ENCODE measurements around the gene PCDHGB4. TPM values are rescaled to one million over a fixed set of nuclear protein-coding genes. Genes with fewer than 3 reads are reported as not detected.

PCDHGB4 gene
- total RNA-seq, 4 donors from 2014 or later, result 3.8 to 5.5 (median 4.6) TPM

- no peak overlapping the region for H3K4me3 ChIP-seq
- H3K4me1 ChIP-seq, result no peaks in the 10 kb centered on the region
- no peak for DNase-seq (ENCODE audit: extremely low spot score)
- H3K27me3 ChIP-seq, result peaks cover 0 to 14% (median 0%) of the 10 kb centered on the region in 4 donors
- H3K36me3 ChIP-seq, result no peaks in the 10 kb centered on the region
- TF ChIP-seq POLR2A (IDR thresholded peaks at IDR 0.05; ENCODE audit: low read depth) (no peak), EP300 (IDR thresholded peaks at IDR 0.05) (no peak), POLR2AphosphoS5 (IDR thresholded peaks at IDR 0.05) (no peak), CTCF (IDR thresholded peaks at IDR 0.05) (no peak)
- H3K9me3 ChIP-seq, result peaks cover 10 to 98% (median 95%) of the 10 kb centered on the region in 4 donors
- WGBS, result 61% methylated on average over 4 of the region's 19 CpGs
- no peak overlapping the region for H3K27ac ChIP-seq (replicated peaks in 1 of 4)
- intact Hi-C loops (cut with DNase I), result loop anchor here (10.0 kb wide), 1 partner anchor 208 kb away; no protein-coding TSS in a partner anchor
Observed at GRCh38 chr5:141356950-141357349, 30.5 kb upstream of the PCDHGB4 start.

- Histone ChIP-seq H3K36me3 (no peaks in the 10 kb centered on the region), H3K27ac (replicated peaks in 1 of 4) (no peak within 1 kb of the TSS), H3K4me3 (peak within 1 kb of the TSS; percentile 23 to 41 (median 24)), H3K9me3 (peaks cover 10 to 100% (median 98%) of the 10 kb centered on the region in 4 donors), H3K27me3 (peaks cover 0 to 27% (median 0%) of the 10 kb centered on the region in 4 donors), H3K4me1 (no peaks in the 10 kb centered on the region)
- DNase-seq (ENCODE audit: extremely low spot score), result no peak
- intact Hi-C loops (cut with DNase I), result loop anchor here (10.0 kb wide), 1 partner anchor 205 kb away; no protein-coding TSS in a partner anchor
- TF ChIP-seq CTCF (IDR thresholded peaks at IDR 0.05), result peak in 2 of 3 experiments; percentile 14 to 25
- no peak for TF ChIP-seq POLR2AphosphoS5 (IDR thresholded peaks at IDR 0.05)
- 22% methylated on average over 23 of the region's 24 CpGs for WGBS
Observed at GRCh38 chr5:141359790-141360426, 27.6 kb upstream of the PCDHGB4 start, which contains the start of gene PCDHGB2. Gene PCDHGB2 (plus strand): TSS chr5:141359994. CDS start chr5:141360136, 142 bp downstream.

- TF ChIP-seq POLR2AphosphoS5 (IDR thresholded peaks at IDR 0.05), result no peak
- no peaks in the 10 kb centered on the region for H3K4me1 ChIP-seq
- intact Hi-C loops (cut with DNase I), result no loop called here
- no peak overlapping the region for H3K27ac ChIP-seq (replicated peaks in 1 of 4)
- no peaks in the 10 kb centered on the region for H3K36me3 ChIP-seq
- peaks cover 14 to 100% (median 98%) of the 10 kb centered on the region in 4 donors for H3K9me3 ChIP-seq
- H3K27me3 ChIP-seq, result peaks cover 0 to 35% (median 0%) of the 10 kb centered on the region in 4 donors
- WGBS, result 47% methylated on average over 13 of the region's 15 CpGs
- H3K4me3 ChIP-seq, result no peak overlapping the region
- no peak for DNase-seq (ENCODE audit: extremely low spot score)
Observed at GRCh38 chr5:141360685-141361084, 26.8 kb upstream of the PCDHGB4 start.

- intact Hi-C loops (cut with DNase I), result no loop called here
- H3K4me3 ChIP-seq, result no peak overlapping the region
- no peaks in the 10 kb centered on the region for H3K36me3 ChIP-seq
- no peak for TF ChIP-seq CTCF (IDR thresholded peaks at IDR 0.05)
- TF ChIP-seq EP300 (IDR thresholded peaks at IDR 0.05), result no peak
- TF ChIP-seq POLR2AphosphoS5 (IDR thresholded peaks at IDR 0.05), result no peak
- TF ChIP-seq POLR2A (IDR thresholded peaks at IDR 0.05; ENCODE audit: low read depth), result no peak
- H3K9me3 ChIP-seq, result peaks cover 5 to 100% (median 98%) of the 10 kb centered on the region in 4 donors
- no peak for DNase-seq (ENCODE audit: extremely low spot score)
- no peak overlapping the region for H3K27ac ChIP-seq (replicated peaks in 1 of 4)
- peaks cover 0 to 43% (median 0%) of the 10 kb centered on the region in 4 donors for H3K27me3 ChIP-seq
- H3K4me1 ChIP-seq, result no peaks in the 10 kb centered on the region
Observed at GRCh38 chr5:141362719-141363118, 24.8 kb upstream of the PCDHGB4 start.

GRCh38 chr5:141363952-141364660 lies 23.4 kb upstream of the PCDHGB4 start, which contains the start of gene PCDHGA5:
Gene PCDHGA5 (plus strand): TSS chr5:141364162. CDS start chr5:141364331, 169 bp downstream.
- H3K4me3 ChIP-seq, result peak within 1 kb of the TSS; percentile 14 to 31 (median 28)
- H3K27ac ChIP-seq (replicated peaks in 1 of 4), result no peak within 1 kb of the TSS
- no peaks in the 10 kb centered on the region for H3K36me3 ChIP-seq
- peaks cover 5 to 100% (median 97%) of the 10 kb centered on the region in 4 donors for H3K9me3 ChIP-seq
- no peak for DNase-seq (ENCODE audit: extremely low spot score)
- no peak for TF ChIP-seq POLR2A (IDR thresholded peaks at IDR 0.05; ENCODE audit: low read depth)
- TF ChIP-seq CTCF (IDR thresholded peaks at IDR 0.05), result peak in 1 of 3 experiments; percentile 3
- no peaks in the 10 kb centered on the region for H3K4me1 ChIP-seq
- intact Hi-C loops (cut with DNase I), result no loop called here
- H3K27me3 ChIP-seq, result peaks cover 0 to 43% (median 0%) of the 10 kb centered on the region in 4 donors
- WGBS, result 19% methylated on average over 31 of the region's 34 CpGs

Data from esophagus muscularis mucosa (tissue), 4 donors.